Astrocyte (in vitro differentiated cells and primary cell): Measurements from ENCODE around the gene HSPE1.

Source experiments
- CTCF ChIP-seq: IDR thresholded peaks from 2 replicates; pipeline ENCODE4 v1.5.1; 2011; ENCODE audit warnings: low read depth, mild to moderate bottlenecking, inconsistent platforms, low read length, moderate library complexity; ENCODE audit not compliant: insufficient read depth
- EZH2 ChIP-seq: IDR thresholded peaks from 2 replicates; pipeline ENCODE4 v1.6.1; 2012; ENCODE audit warnings: mild to moderate bottlenecking, low read length, inconsistent platforms; ENCODE audit not compliant: insufficient read depth

GRCh38 chr2:197504512-197504911 lies 4.3 kb downstream of the HSPE1 start:
- no peak for TF ChIP-seq EZH2
- TF ChIP-seq CTCF: no peak
